ENCODE results near the gene TRIB2. TPM values are rescaled to one million over a fixed set of nuclear protein-coding genes. Genes with fewer than 3 reads are reported as not detected.

TRIB2 gene
- total and polyA plus RNA-seq, 2 of the 4 experiments (the other 2 are of a cell fraction): 12.0 to 12.7 TPM

- ChIA-PET POLR2A (ENCODE audit: unreplicated experiment) (no interaction called here), CTCF (no interaction called here)
- dilution Hi-C loops (cut with HindIII; ENCODE audit: low sequenced_read_pairs, unreplicated experiment) (no loop called here), intact Hi-C loops (cut with micrococcal nuclease) (loop anchor here (2.0 kb wide), 1 partner anchor 44 kb away; no protein-coding TSS in a partner anchor), in situ Hi-C loops (cut with MboI; ENCODE audit: low sequenced_read_pairs) (no loop called here)
- Histone ChIP-seq H3K14ac (replicated peaks; ENCODE audit: low read depth, low read length) (no peak overlapping the region), H4K91ac (ENCODE audit: insufficient read depth, low read depth, low read length) (no peak overlapping the region), H3K79me1 (ENCODE audit: low read depth in 1 of 2, low read length in 2 of 2) (no peaks in the 10 kb centered on the region), H2AK5ac (ENCODE audit: low read depth, low read length) (no peak overlapping the region), H4K20me1 (ENCODE audit: insufficient read depth, low read length) (no peaks in the 10 kb centered on the region), H3K9me1 (ENCODE audit: insufficient read depth, low read length) (no peaks in the 10 kb centered on the region; the same call in 1 of the 2 replicates), H3K4ac (ENCODE audit: low read depth, low read length) (no peak overlapping the region), H3K9me3 (ENCODE audit: control insufficient read depth, insufficient read depth, low read length) (no peaks in the 10 kb centered on the region), H3K36me3 (ENCODE audit: control insufficient read depth, insufficient read depth, low read length) (no peaks in the 10 kb centered on the region), H3K23ac (ENCODE audit: low read depth, low read length) (no peak overlapping the region), H4K5ac (ENCODE audit: low read depth, low read length) (no peak overlapping the region), H3K27me3 (ENCODE audit: control insufficient read depth, insufficient read depth, low read length) (no peaks in the 10 kb centered on the region), H2AK9ac (replicated peaks; ENCODE audit: low read depth, low read length, poor library complexity) (no peak overlapping the region), H3K4me2 (ENCODE audit: low read depth, low read length) (no peak overlapping the region), H2AFZ (replicated peaks; ENCODE audit: low read length, poor library complexity) (no peak overlapping the region), H4K8ac (ENCODE audit: low read depth in 2 of 2, low read length in 2 of 2) (no peak overlapping the region), H2BK20ac (ENCODE audit: low read depth, low read length) (no peak overlapping the region), H3K27ac (ENCODE audit: insufficient read depth, low read length) (no peak overlapping the region), H2BK15ac (ENCODE audit: low read depth, low read length) (no peak overlapping the region), H2BK120ac (ENCODE audit: low read depth, low read length) (no peak overlapping the region), H3K4me1 (ENCODE audit: control insufficient read depth, insufficient read depth, low read length) (peaks cover 3% of the 10 kb centered on the region), H3K18ac (ENCODE audit: low read depth, low read length) (no peak overlapping the region), H2BK5ac (ENCODE audit: low read depth, low read length, poor library complexity, severe bottlenecking) (no peak overlapping the region), H3K4me3 (ENCODE audit: insufficient read depth, low read depth, low read length) (no peak overlapping the region), H3K9ac (ENCODE audit: low read depth, low read length) (no peak overlapping the region), H3K56ac (ENCODE audit: extremely low read depth, insufficient read depth, low read length) (no peak overlapping the region)
- TF ChIP-seq MAZ (IDR thresholded peaks at IDR 0.05; ENCODE audit: borderline replicate concordance, low read depth, low read length): no peak
- TF ChIP-seq CHD1 (IDR thresholded peaks at IDR 0.05; ENCODE audit: low read depth, low read length): no peak
- TF ChIP-seq MAFK (IDR thresholded peaks at IDR 0.05; ENCODE audit: low read depth, low read length): no peak
- TF ChIP-seq CTCF (conservative IDR thresholded peaks at IDR 0.05; ENCODE audit: low read depth, low read length): no peak
- TF ChIP-seq ELK1 (IDR thresholded peaks at IDR 0.05; ENCODE audit: borderline replicate concordance, low read depth, low read length): no peak
- TF ChIP-seq RCOR1 (IDR thresholded peaks at IDR 0.05; ENCODE audit: insufficient replicate concordance, low read length): no peak
- TF ChIP-seq NFE2L2 (IDR thresholded peaks at IDR 0.05; ENCODE audit: low read depth, low read length): no peak
- TF ChIP-seq MXI1 (IDR thresholded peaks at IDR 0.05; ENCODE audit: borderline replicate concordance, low read depth, low read length): no peak
- TF ChIP-seq POLR2A (IDR thresholded peaks at IDR 0.05; ENCODE audit: low read depth, low read length): no peak
- TF ChIP-seq SMC3 (IDR thresholded peaks at IDR 0.05; ENCODE audit: low read depth, low read length): no peak
- no peak for TF ChIP-seq USF2 (IDR thresholded peaks at IDR 0.05; ENCODE audit: low read depth, low read length)
- TF ChIP-seq RAD21 (IDR thresholded peaks at IDR 0.05; ENCODE audit: low read length): no peak
- TF ChIP-seq RFX5 (IDR thresholded peaks at IDR 0.05; ENCODE audit: low read depth, low read length): no peak
- TF ChIP-seq CEBPB (IDR thresholded peaks at IDR 0.05; ENCODE audit: low read depth, low read length): no peak
- no TSS peak for BruUV-seq (replicated peaks)
- no peak for DNase-seq
- WGBS, 2 experiments (ENCODE audit: extremely low coverage in 2 of 2, insufficient read length in 1 of 2): no CpG with 5 or more reads among the region's 1 CpG
- ATAC-seq (ENCODE audit: low read depth): no peak
Measured at GRCh38 chr2:12774395-12774727, 57.6 kb downstream of the TRIB2 start.
